A549 (cell line): Measurements from ENCODE around the gene CRYZ. TPM values are rescaled to one million over a fixed set of nuclear protein-coding genes. Genes with fewer than 3 reads are reported as not detected.

Source experiments
- ATAC-seq, 2 experiments: fragments of 200-7000 bp in 1 of 2; fragments of >200 bp in 1 of 2; cut with Nextera tagmentation in 1 of 2; cut with Tn5 transposase in 1 of 2; 3 replicates each; pipeline versions ENCODE4 v1.8.0 to v1.9.1; 2018 to 2020; ENCODE audit warnings: mild to moderate bottlenecking in 1 of 2, moderate library complexity in 1 of 2
- CTCF ChIA-PET: fragments of 300-600 bp; sonication (Branson Sonifier 250); formaldehyde crosslinking; extraction: SDS; loops from one replicate; lab custom pipeline; 2021; ENCODE audit warnings: antibody characterized with exemption, inconsistent platforms; lab: Yijun Ruan, JAX
- POLR2A ChIA-PET: fragments of 350-600 bp; formaldehyde crosslinking; extraction: SDS; loops from one replicate; lab custom pipeline; 2021; ENCODE audit warnings: antibody characterized with exemption, inconsistent platforms; lab: Yijun Ruan, JAX
- DNase-seq, 2 experiments: peaks; one replicate each; pipeline versions ENCODE4 v3.0.0 to v3.0.0-alpha.2; 2011 to 2016; ENCODE audit warnings: low read depth in 1 of 2, low spot score in 1 of 2
- FAIRE-seq: peaks from 2 replicates; lab custom pipeline; 2011; peaks lifted over from hg19 to GRCh38; lab: Jason Lieb, UNC
- H3K27ac ChIP-seq, 2 experiments: fragments of >200 bp; sonication (Bioruptor Twin); formaldehyde crosslinking; 3 replicates each; pipeline ENCODE4 v1.5.1; 2016 to 2017
- H3K4me1 ChIP-seq: fragments of >200 bp; sonication (Bioruptor Twin); formaldehyde crosslinking; 3 replicates; pipeline ENCODE4 v1.6.1; 2016
- H3K4me2 ChIP-seq: fragments of >200 bp; sonication (Bioruptor Twin); formaldehyde crosslinking; 3 replicates; pipeline ENCODE4 v1.6.1; 2016
- H3K4me3 ChIP-seq: fragments of >200 bp; sonication (Bioruptor Twin); formaldehyde crosslinking; 3 replicates; pipeline ENCODE4 v1.5.1; 2016
- H3K9me3 ChIP-seq: fragments of >200 bp; sonication (Bioruptor Twin); formaldehyde crosslinking; 3 replicates; pipeline ENCODE4 v1.6.1; 2016
- BHLHE40 ChIP-seq: IDR thresholded peaks from 2 replicates; pipeline ENCODE4 v1.6.1; 2012; ENCODE audit warnings: low read depth, low read length, inconsistent platforms
- EHF ChIP-seq: fragments of 250-450 bp; sonication (Bioruptor Pico); IDR thresholded peaks from 2 replicates; pipeline ENCODE4 v1.5.0; 2020; ENCODE audit warnings: mild to moderate bottlenecking
- EP300 ChIP-seq, 2 experiments: fragments of >200 bp; sonication (Bioruptor Twin); formaldehyde crosslinking; IDR thresholded peaks; 2 replicates in 1 of 2; 3 replicates in 1 of 2; pipeline ENCODE4 v1.6.1; 2016 to 2017
- ESRRA ChIP-seq: fragments of 150-350 bp; IDR thresholded peaks from 2 replicates; pipeline ENCODE4 v1.6.1; 2014; ENCODE audit warnings: mild to moderate bottlenecking, low read length, borderline replicate concordance
- FOSB ChIP-seq: fragments of 250-450 bp; sonication (Bioruptor Pico); IDR thresholded peaks from 2 replicates; pipeline ENCODE4 v1.5.0; 2020; ENCODE audit warnings: mild to moderate bottlenecking, moderate library complexity
- FOXS1 ChIP-seq: fragments of 250-450 bp; sonication (Bioruptor Pico); IDR thresholded peaks from 2 replicates; pipeline ENCODE4 v1.5.0; 2020; ENCODE audit warnings: mild to moderate bottlenecking, moderate library complexity
- GATA3 ChIP-seq: IDR thresholded peaks from 2 replicates; pipeline ENCODE4 v1.6.1; 2012; ENCODE audit warnings: borderline replicate concordance
- HDAC2 ChIP-seq: fragments of 200-600 bp; sonication (generic); IDR thresholded peaks from 2 replicates; pipeline ENCODE4 v1.6.1; 2016
- HEYL ChIP-seq: fragments of 250-450 bp; sonication (Bioruptor Pico); IDR thresholded peaks from 2 replicates; pipeline ENCODE4 v1.8.0; 2021; ENCODE audit warnings: mild to moderate bottlenecking, moderate library complexity
- HOXB5 ChIP-seq: fragments of 250-450 bp; sonication (Bioruptor Pico); IDR thresholded peaks from 2 replicates; pipeline ENCODE4 v1.5.0; 2020; ENCODE audit warnings: mild to moderate bottlenecking, moderate library complexity
- KDM1A ChIP-seq: fragments of 200-600 bp; sonication (generic); IDR thresholded peaks from 2 replicates; pipeline ENCODE4 v1.6.1; 2016; ENCODE audit warnings: low read depth, mild to moderate bottlenecking
- KDM5A ChIP-seq: fragments of 200-600 bp; sonication (generic); IDR thresholded peaks from 2 replicates; pipeline ENCODE4 v1.6.1; 2016; ENCODE audit warnings: antibody characterized with exemption, mild to moderate bottlenecking
- MAZ ChIP-seq: fragments of 150-350 bp; IDR thresholded peaks from 2 replicates; pipeline ENCODE4 v1.6.1; 2014; ENCODE audit warnings: antibody characterized with exemption, low read depth, low read length, borderline replicate concordance
- NPAS2 ChIP-seq: fragments of 250-450 bp; sonication (Bioruptor Pico); IDR thresholded peaks from 2 replicates; pipeline ENCODE4 v1.8.0; 2022; ENCODE audit warnings: mild to moderate bottlenecking, moderate library complexity, borderline replicate concordance
- NR3C1 ChIP-seq: fragments of >200 bp; sonication (Bioruptor Twin); formaldehyde crosslinking; IDR thresholded peaks from 3 replicates; pipeline ENCODE4 v1.6.1; 2017
- RARB ChIP-seq: fragments of 250-450 bp; sonication (Bioruptor Pico); IDR thresholded peaks from 2 replicates; pipeline ENCODE4 v1.8.0; 2021; ENCODE audit warnings: mild to moderate bottlenecking, moderate library complexity
- RNF2 ChIP-seq: fragments of 200-600 bp; sonication (generic); IDR thresholded peaks from 2 replicates; pipeline ENCODE4 v1.6.1; 2016; ENCODE audit warnings: low read depth, mild to moderate bottlenecking, antibody characterized with exemption, moderate library complexity, borderline replicate concordance
- SMC3 ChIP-seq: fragments of >200 bp; sonication (Bioruptor Twin); formaldehyde crosslinking; IDR thresholded peaks from 3 replicates; pipeline ENCODE4 v1.6.1; 2018; ENCODE audit warnings: inconsistent platforms
- TFCP2L1 ChIP-seq: fragments of 250-450 bp; sonication (Bioruptor Pico); IDR thresholded peaks from 2 replicates; pipeline ENCODE4 v1.5.0; 2021; ENCODE audit warnings: mild to moderate bottlenecking
- TP53 ChIP-seq: fragments of 250-450 bp; sonication (Bioruptor Pico); IDR thresholded peaks from 2 replicates; pipeline ENCODE4 v1.5.0; 2021; ENCODE audit warnings: mild to moderate bottlenecking, moderate library complexity
- WGBS: methylation state at CpG from one replicate; pipeline ENCODE4 v1.1.6; 2017; ENCODE audit errors: missing lambda C conversion rate; 5-methylcytosine and 5-hydroxymethylcytosine counted together
- polyA plus RNA-seq, 4 experiments: library from polyadenylated mRNA; depleted of rRNA in 3 of 4; stranded (reverse); fragments of >200 nt; fragmentation: RNase III in 1 of 4; extraction: RNeasy Plus Mini Kit Qiagen cat#74134 plus additional on column Dnase treatment in 1 of 4; gene quantifications; 2 replicates in 3 of 4; 3 replicates in 1 of 4; pipeline ENCODE4 v1.2.3, GENCODE V29; 2011 to 2017
- TF ChIP-seq, protein P1 (sequence below): IDR thresholded peaks from 2 replicates; pipeline ENCODE4 v1.6.1; 2012
- TF ChIP-seq, protein P2 (sequence below): fragments of 450-650 bp; IDR thresholded peaks from 2 replicates; pipeline ENCODE4 v1.6.1; 2014; ENCODE audit warnings: antibody characterized with exemption
- TF ChIP-seq, protein P3 (sequence below): IDR thresholded peaks from 2 replicates; pipeline ENCODE4 v1.6.1; 2012; ENCODE audit warnings: low read depth, borderline replicate concordance
- TF ChIP-seq, protein P4 (sequence below): fragments of >200 bp; sonication (Bioruptor Twin); formaldehyde crosslinking; IDR thresholded peaks from 2 replicates; pipeline ENCODE4 v1.6.1; 2016
- TF ChIP-seq, protein P5 (sequence below): fragments of >200 bp; sonication (Bioruptor Twin); formaldehyde crosslinking; IDR thresholded peaks from 3 replicates; pipeline ENCODE4 v1.5.1; 2016
- TF ChIP-seq, protein P6 (sequence below): fragments of 250-450 bp; sonication (Bioruptor Pico); IDR thresholded peaks from 2 replicates; pipeline ENCODE4 v1.5.0; 2020; ENCODE audit warnings: low read depth, mild to moderate bottlenecking, moderate library complexity

The CRYZ gene
- polyA plus RNA-seq, 2 of the 4 experiments (the other 2 are of a cell fraction): 99.1 to 159 TPM

DNA sequence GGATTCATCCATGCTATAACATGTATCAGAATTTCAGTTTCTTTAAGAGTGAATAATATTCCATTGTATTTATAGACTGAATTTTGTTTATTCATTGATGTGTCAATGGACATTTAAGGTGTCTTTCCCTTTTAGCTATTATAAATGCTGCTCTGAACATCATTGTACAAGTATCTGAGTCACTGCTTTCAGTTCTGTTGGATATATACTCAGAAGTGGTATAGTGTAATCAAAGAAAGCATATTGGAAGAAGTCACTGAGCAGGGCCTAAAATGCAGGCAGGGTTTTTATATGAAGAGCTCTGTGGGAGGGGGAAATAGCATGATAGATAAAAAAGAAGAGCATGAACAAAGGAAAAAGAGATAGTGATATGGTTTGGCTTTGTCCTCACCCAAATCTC, 22.6 kb upstream of the CRYZ start:
- no peak for FAIRE-seq
- ChIA-PET CTCF (interaction anchor here (1.3 kb wide), 1 partner anchor 16 kb away, joined by 6 read pairs; no protein-coding TSS in a partner anchor), POLR2A (no interaction called here)
- H3K4me3 ChIP-seq: no peak overlapping the region
- H3K4me1 ChIP-seq: no peaks in the 10 kb centered on the region
- no peaks in the 10 kb centered on the region for H3K9me3 ChIP-seq
- no peak overlapping the region for H3K27ac ChIP-seq
- TF ChIP-seq GATA3 (no peak), KDM1A (no peak), EHF (CRISPR knock-in tag) (no peak), MAZ (no peak), SMC3 (no peak), FOSB (no peak), HEYL (CRISPR knock-in tag) (no peak), HOXB5 (CRISPR knock-in tag) (no peak), RARB (CRISPR knock-in tag) (no peak), HDAC2 (no peak), TP53 (CRISPR knock-in tag) (no peak)
- TF ChIP-seq, protein P1, sequence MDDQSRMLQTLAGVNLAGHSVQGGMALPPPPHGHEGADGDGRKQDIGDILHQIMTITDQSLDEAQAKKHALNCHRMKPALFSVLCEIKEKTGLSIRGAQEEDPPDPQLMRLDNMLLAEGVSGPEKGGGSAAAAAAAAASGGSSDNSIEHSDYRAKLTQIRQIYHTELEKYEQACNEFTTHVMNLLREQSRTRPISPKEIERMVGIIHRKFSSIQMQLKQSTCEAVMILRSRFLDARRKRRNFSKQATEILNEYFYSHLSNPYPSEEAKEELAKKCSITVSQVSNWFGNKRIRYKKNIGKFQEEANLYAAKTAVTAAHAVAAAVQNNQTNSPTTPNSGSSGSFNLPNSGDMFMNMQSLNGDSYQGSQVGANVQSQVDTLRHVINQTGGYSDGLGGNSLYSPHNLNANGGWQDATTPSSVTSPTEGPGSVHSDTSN: no peak
- TF ChIP-seq, protein P2, sequence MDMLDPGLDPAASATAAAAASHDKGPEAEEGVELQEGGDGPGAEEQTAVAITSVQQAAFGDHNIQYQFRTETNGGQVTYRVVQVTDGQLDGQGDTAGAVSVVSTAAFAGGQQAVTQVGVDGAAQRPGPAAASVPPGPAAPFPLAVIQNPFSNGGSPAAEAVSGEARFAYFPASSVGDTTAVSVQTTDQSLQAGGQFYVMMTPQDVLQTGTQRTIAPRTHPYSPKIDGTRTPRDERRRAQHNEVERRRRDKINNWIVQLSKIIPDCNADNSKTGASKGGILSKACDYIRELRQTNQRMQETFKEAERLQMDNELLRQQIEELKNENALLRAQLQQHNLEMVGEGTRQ: no peak
- TF ChIP-seq, protein P3, sequence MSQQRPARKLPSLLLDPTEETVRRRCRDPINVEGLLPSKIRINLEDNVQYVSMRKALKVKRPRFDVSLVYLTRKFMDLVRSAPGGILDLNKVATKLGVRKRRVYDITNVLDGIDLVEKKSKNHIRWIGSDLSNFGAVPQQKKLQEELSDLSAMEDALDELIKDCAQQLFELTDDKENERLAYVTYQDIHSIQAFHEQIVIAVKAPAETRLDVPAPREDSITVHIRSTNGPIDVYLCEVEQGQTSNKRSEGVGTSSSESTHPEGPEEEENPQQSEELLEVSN: no peak
- no peak for DNase-seq
- H3K4me2 ChIP-seq: no peak overlapping the region
- no peak for ATAC-seq

DNA sequence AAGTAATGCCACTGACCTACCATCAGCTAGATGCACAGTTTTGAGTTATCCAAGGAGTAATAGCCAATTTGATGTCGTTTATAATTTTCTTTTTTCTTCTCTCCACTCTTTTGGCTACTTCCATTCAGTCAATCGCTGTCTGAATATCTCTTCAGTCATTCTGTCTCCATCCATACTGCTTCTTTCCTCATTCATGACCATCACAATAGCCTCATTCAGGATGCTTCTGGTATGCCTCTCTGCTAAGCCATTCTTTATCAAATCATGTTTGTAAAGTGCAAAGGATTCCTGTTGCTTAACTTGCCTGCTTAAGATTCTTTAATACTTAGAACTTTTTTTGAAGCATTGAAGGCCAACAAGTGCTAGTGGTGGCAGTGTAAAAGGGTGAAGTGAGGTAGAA, 20.3 kb upstream of the CRYZ start:
- CTCF ChIA-PET: interaction anchor here (0.6 kb wide), 1 partner anchor 36 kb away, joined by 3 read pairs; no protein-coding TSS in a partner anchor
- no peak overlapping the region for H3K27ac ChIP-seq
- no peak for TF ChIP-seq RNF2
- TF ChIP-seq, protein P4, sequence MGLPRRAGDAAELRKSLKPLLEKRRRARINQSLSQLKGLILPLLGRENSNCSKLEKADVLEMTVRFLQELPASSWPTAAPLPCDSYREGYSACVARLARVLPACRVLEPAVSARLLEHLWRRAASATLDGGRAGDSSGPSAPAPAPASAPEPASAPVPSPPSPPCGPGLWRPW: no peak
- no peak for TF ChIP-seq NPAS2
- TF ChIP-seq GATA3: no peak
- TF ChIP-seq, protein P5, sequence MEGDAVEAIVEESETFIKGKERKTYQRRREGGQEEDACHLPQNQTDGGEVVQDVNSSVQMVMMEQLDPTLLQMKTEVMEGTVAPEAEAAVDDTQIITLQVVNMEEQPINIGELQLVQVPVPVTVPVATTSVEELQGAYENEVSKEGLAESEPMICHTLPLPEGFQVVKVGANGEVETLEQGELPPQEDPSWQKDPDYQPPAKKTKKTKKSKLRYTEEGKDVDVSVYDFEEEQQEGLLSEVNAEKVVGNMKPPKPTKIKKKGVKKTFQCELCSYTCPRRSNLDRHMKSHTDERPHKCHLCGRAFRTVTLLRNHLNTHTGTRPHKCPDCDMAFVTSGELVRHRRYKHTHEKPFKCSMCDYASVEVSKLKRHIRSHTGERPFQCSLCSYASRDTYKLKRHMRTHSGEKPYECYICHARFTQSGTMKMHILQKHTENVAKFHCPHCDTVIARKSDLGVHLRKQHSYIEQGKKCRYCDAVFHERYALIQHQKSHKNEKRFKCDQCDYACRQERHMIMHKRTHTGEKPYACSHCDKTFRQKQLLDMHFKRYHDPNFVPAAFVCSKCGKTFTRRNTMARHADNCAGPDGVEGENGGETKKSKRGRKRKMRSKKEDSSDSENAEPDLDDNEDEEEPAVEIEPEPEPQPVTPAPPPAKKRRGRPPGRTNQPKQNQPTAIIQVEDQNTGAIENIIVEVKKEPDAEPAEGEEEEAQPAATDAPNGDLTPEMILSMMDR: no peak
- no peak for TF ChIP-seq KDM5A
- no peak for TF ChIP-seq FOXS1 (CRISPR knock-in tag)
- no peak for TF ChIP-seq NR3C1
- no peak for TF ChIP-seq FOSB
- no peak for TF ChIP-seq TFCP2L1
- TF ChIP-seq MAZ: no peak
- TF ChIP-seq BHLHE40: no peak
- no peak for TF ChIP-seq ESRRA
- TF ChIP-seq TP53 (CRISPR knock-in tag): no peak
- TF ChIP-seq, protein P2: no peak
- no peak for TF ChIP-seq KDM1A
- TF ChIP-seq EP300 (IDR thresholded peaks at IDR 0.05): no peak
- TF ChIP-seq SMC3: no peak
- TF ChIP-seq, protein P6, sequence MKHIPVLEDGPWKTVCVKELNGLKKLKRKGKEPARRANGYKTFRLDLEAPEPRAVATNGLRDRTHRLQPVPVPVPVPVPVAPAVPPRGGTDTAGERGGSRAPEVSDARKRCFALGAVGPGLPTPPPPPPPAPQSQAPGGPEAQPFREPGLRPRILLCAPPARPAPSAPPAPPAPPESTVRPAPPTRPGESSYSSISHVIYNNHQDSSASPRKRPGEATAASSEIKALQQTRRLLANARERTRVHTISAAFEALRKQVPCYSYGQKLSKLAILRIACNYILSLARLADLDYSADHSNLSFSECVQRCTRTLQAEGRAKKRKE (CRISPR knock-in tag): no peak
- POLR2A ChIA-PET: no interaction called here
- H3K4me1 ChIP-seq: peaks cover 7% of the 10 kb centered on the region; the same call in 1 of the 3 replicates
- ATAC-seq (no peak), DNase-seq (no peak), FAIRE-seq (no peak)
- no peak overlapping the region for H3K4me2 ChIP-seq
- WGBS: 94% methylated on average over 2 of the region's 2 CpGs
- no peaks in the 10 kb centered on the region for H3K9me3 ChIP-seq
- no peak overlapping the region for H3K4me3 ChIP-seq
